K562 treated with DMSO at 1 percent for 12 hours (cell line): ENCODE measurements around the gene SRI. TPM values are rescaled to one million over a fixed set of nuclear protein-coding genes. Genes with fewer than 3 reads are reported as not detected.

Experiments used
- total RNA-seq: library from RNA; unstranded; fragments of 300-600 nt; gene quantifications from 2 replicates; pipeline ENCODE4 v1.2.3, GENCODE V29; 2022; ENCODE audit not compliant: insufficient read depth

Gene SRI
- total RNA-seq, result 57.8 and 62.9 TPM in 2 replicates

GRCh38 chr7:88219781-88220747 lies at the start of gene SRI:
Gene SRI (minus strand): TSS chr7:88220038. CDS start chr7:88220026, 12 bp downstream.

Other genes with a start within 250 kb of the SRI start
- not detected in 2 replicates for gene STEAP4, start 86.9 kb upstream of the SRI start, total RNA-seq